IMR-90 (cell line): ENCODE results near the gene RAP1GAP2. TPM values are rescaled to one million over a fixed set of nuclear protein-coding genes. Genes with fewer than 3 reads are reported as not detected.

Experiments
- ATAC-seq: fragments of 200-7000 bp; cut with Tn5 transposase; 2 replicates; pipeline ENCODE4 v1.9.1; 2020; ENCODE audit warnings: low read depth, mild to moderate bottlenecking, moderate library complexity
- BruUV-seq: library from RNA; stranded (reverse); fragments of 400-500 nt; replicated peaks from 2 replicates; lab custom pipeline; 2021; lab: Mats Ljungman, UMichigan
- CTCF ChIA-PET: fragments of 300-600 bp; formaldehyde crosslinking; extraction: SDS; loops from one replicate; lab custom pipeline; 2021; ENCODE audit warnings: antibody characterized with exemption; lab: Yijun Ruan, JAX
- POLR2A ChIA-PET: fragments of 300-600 bp; sonication (Branson Sonifier 250); formaldehyde crosslinking; loops from one replicate; lab custom pipeline; 2022; ENCODE audit warnings: antibody characterized with exemption; ENCODE audit not compliant: unreplicated experiment; lab: Charles Lee
- DNase-seq: peaks from one replicate; pipeline ENCODE4 v3.0.0; 2013
- H2AFZ ChIP-seq: replicated peaks from 2 replicates; pipeline ENCODE3; 2013; ENCODE audit warnings: low read length, mild to moderate bottlenecking; ENCODE audit not compliant: poor library complexity
- H2AK5ac ChIP-seq: 2 replicates; pipeline ENCODE4 v1.6.1; 2013; ENCODE audit warnings: low read depth, low read length, inconsistent platforms
- H2AK9ac ChIP-seq: replicated peaks from 2 replicates; pipeline ENCODE3; 2013; ENCODE audit warnings: mild to moderate bottlenecking, low read depth, low read length, moderate library complexity; ENCODE audit not compliant: poor library complexity
- H2BK120ac ChIP-seq: 2 replicates; pipeline ENCODE4 v1.6.1; 2013; ENCODE audit warnings: low read depth, low read length, inconsistent platforms
- H2BK15ac ChIP-seq: 3 replicates; pipeline ENCODE4 v1.6.1; 2013; ENCODE audit warnings: low read depth, low read length, inconsistent platforms
- H2BK20ac ChIP-seq: 2 replicates; pipeline ENCODE4 v1.6.1; 2013; ENCODE audit warnings: low read depth, mild to moderate bottlenecking, inconsistent platforms, low read length, moderate library complexity
- H2BK5ac ChIP-seq: 2 replicates; pipeline ENCODE4 v1.6.1; 2013; ENCODE audit warnings: mild to moderate bottlenecking, low read depth, low read length, inconsistent platforms; ENCODE audit not compliant: poor library complexity, severe bottlenecking
- H3K14ac ChIP-seq: replicated peaks from 2 replicates; pipeline ENCODE4 v1.6.1; 2013; ENCODE audit warnings: low read depth, low read length, inconsistent platforms
- H3K18ac ChIP-seq: 2 replicates; pipeline ENCODE4 v1.6.1; 2013; ENCODE audit warnings: low read depth, low read length, control low read depth
- H3K23ac ChIP-seq: 2 replicates; pipeline ENCODE4 v1.6.1; 2013; ENCODE audit warnings: low read depth, low read length, inconsistent platforms
- H3K27ac ChIP-seq: 2 replicates; pipeline ENCODE4 v1.5.1; 2013; ENCODE audit warnings: mild to moderate bottlenecking, control low read depth, low read length; ENCODE audit not compliant: insufficient read depth
- H3K27me3 ChIP-seq: 2 replicates; pipeline ENCODE4 v1.6.1; 2013; ENCODE audit warnings: low read length; ENCODE audit not compliant: control insufficient read depth, insufficient read depth
- H3K36me3 ChIP-seq: 2 replicates; pipeline ENCODE4 v1.6.1; 2013; ENCODE audit warnings: low read length, mixed read lengths; ENCODE audit not compliant: control insufficient read depth, insufficient read depth
- H3K4ac ChIP-seq: 2 replicates; pipeline ENCODE4 v1.6.1; 2013; ENCODE audit warnings: low read depth, low read length, inconsistent platforms
- H3K4me1 ChIP-seq: 2 replicates; pipeline ENCODE4 v1.6.1; 2013; ENCODE audit warnings: low read length, mixed read lengths; ENCODE audit not compliant: control insufficient read depth, insufficient read depth
- H3K4me2 ChIP-seq: 2 replicates; pipeline ENCODE4 v1.6.1; 2013; ENCODE audit warnings: low read depth, mild to moderate bottlenecking, control low read depth, low read length, moderate library complexity
- H3K4me3 ChIP-seq: 2 replicates; pipeline ENCODE4 v1.5.1; 2013; ENCODE audit warnings: low read depth, mild to moderate bottlenecking, control low read depth, low read length, moderate library complexity; ENCODE audit not compliant: insufficient read depth
- H3K56ac ChIP-seq: 2 replicates; pipeline ENCODE4 v1.6.1; 2013; ENCODE audit warnings: low read length, inconsistent platforms; ENCODE audit not compliant: insufficient read depth; ENCODE audit errors: extremely low read depth
- H3K79me1 ChIP-seq, 2 experiments: 2 replicates each; pipeline ENCODE4 v1.6.1; 2013; ENCODE audit warnings: low read length in 2 of 2, inconsistent platforms in 1 of 2, low read depth in 1 of 2
- H3K9ac ChIP-seq: 2 replicates; pipeline ENCODE4 v1.6.1; 2013; ENCODE audit warnings: low read depth, low read length, control low read depth
- H3K9me1 ChIP-seq: 2 replicates; pipeline ENCODE4 v1.6.1; 2013; ENCODE audit warnings: low read length, inconsistent platforms; ENCODE audit not compliant: insufficient read depth
- H3K9me3 ChIP-seq: 2 replicates; pipeline ENCODE4 v1.6.1; 2013; ENCODE audit warnings: low read length; ENCODE audit not compliant: control insufficient read depth, insufficient read depth
- H4K20me1 ChIP-seq: 2 replicates; pipeline ENCODE4 v1.6.1; 2013; ENCODE audit warnings: low read length, inconsistent platforms; ENCODE audit not compliant: insufficient read depth
- H4K5ac ChIP-seq: 2 replicates; pipeline ENCODE4 v1.6.1; 2013; ENCODE audit warnings: mild to moderate bottlenecking, low read depth, low read length, control low read depth
- H4K8ac ChIP-seq, 2 experiments: 2 replicates each; pipeline ENCODE4 v1.6.1; 2013; ENCODE audit warnings: low read depth in 2 of 2, low read length in 2 of 2, control low read depth in 1 of 2, inconsistent platforms in 1 of 2
- H4K91ac ChIP-seq: 2 replicates; pipeline ENCODE4 v1.6.1; 2013; ENCODE audit warnings: low read depth, low read length, inconsistent platforms; ENCODE audit not compliant: insufficient read depth
- BHLHE40 ChIP-seq: fragments of 150-350 bp; IDR thresholded peaks from 2 replicates; pipeline ENCODE4 v1.6.1; 2016; ENCODE audit warnings: mild to moderate bottlenecking, low read depth, low read length
- CEBPB ChIP-seq: IDR thresholded peaks from 2 replicates; pipeline ENCODE4 v1.6.1; 2012; ENCODE audit warnings: low read depth, low read length, improper control_type of control experiment
- CHD1 ChIP-seq: IDR thresholded peaks from 2 replicates; pipeline ENCODE4 v1.6.1; 2012; ENCODE audit warnings: low read depth, low read length, improper control_type of control experiment
- FOS ChIP-seq: fragments of 150-350 bp; IDR thresholded peaks from 2 replicates; pipeline ENCODE4 v1.6.1; 2016; ENCODE audit warnings: low read depth, low read length
- MAFK ChIP-seq: IDR thresholded peaks from 2 replicates; pipeline ENCODE4 v1.6.1; 2012; ENCODE audit warnings: low read depth, low read length, improper control_type of control experiment
- MAZ ChIP-seq: IDR thresholded peaks from 2 replicates; pipeline ENCODE4 v1.6.1; 2012; ENCODE audit warnings: low read depth, mild to moderate bottlenecking, low read length, improper control_type of control experiment, moderate library complexity, borderline replicate concordance
- MXI1 ChIP-seq: IDR thresholded peaks from 2 replicates; pipeline ENCODE4 v1.6.1; 2012; ENCODE audit warnings: low read depth, mild to moderate bottlenecking, low read length, moderate library complexity, borderline replicate concordance
- NFE2L2 ChIP-seq: fragments of 150-350 bp; IDR thresholded peaks from 2 replicates; pipeline ENCODE4 v1.6.1; 2016; ENCODE audit warnings: low read depth, mild to moderate bottlenecking, low read length
- POLR2A ChIP-seq: IDR thresholded peaks from 2 replicates; pipeline ENCODE4 v1.6.1; 2012; ENCODE audit warnings: mild to moderate bottlenecking, low read depth, low read length
- RAD21 ChIP-seq: IDR thresholded peaks from 2 replicates; pipeline ENCODE4 v1.6.1; 2012; ENCODE audit warnings: low read length, improper control_type of control experiment
- RCOR1 ChIP-seq: IDR thresholded peaks from 2 replicates; pipeline ENCODE4 v1.6.1; 2012; ENCODE audit warnings: mild to moderate bottlenecking, low read length, improper control_type of control experiment; ENCODE audit not compliant: insufficient replicate concordance
- RFX5 ChIP-seq: IDR thresholded peaks from 2 replicates; pipeline ENCODE4 v1.8.0; 2012; ENCODE audit warnings: low read depth, mild to moderate bottlenecking, low read length, moderate library complexity
- SMC3 ChIP-seq: fragments of 150-350 bp; IDR thresholded peaks from 2 replicates; pipeline ENCODE4 v1.6.1; 2016; ENCODE audit warnings: low read depth, mild to moderate bottlenecking, antibody characterized with exemption, low read length, moderate library complexity
- USF2 ChIP-seq: fragments of 150-350 bp; IDR thresholded peaks from 2 replicates; pipeline ENCODE4 v1.6.1; 2017; ENCODE audit warnings: mild to moderate bottlenecking, antibody characterized with exemption, low read length, low read depth
- WGBS, 2 experiments: methylation state at CpG; one replicate each; pipeline versions ENCODE4 v1.1.5 to v1.1.7; 2013; ENCODE audit warnings: missing lambda C conversion rate in 2 of 2; ENCODE audit not compliant: insufficient read length in 1 of 2; ENCODE audit errors: extremely low coverage in 2 of 2; 5-methylcytosine and 5-hydroxymethylcytosine counted together
- dilution Hi-C: fragments of 300-500 bp; cut with HindIII; formaldehyde crosslinking; loops from one replicate; pipeline ENCODE4 v1.14.3; 2018; ENCODE audit warnings: low sequenced_read_pairs; ENCODE audit not compliant: unreplicated experiment
- in situ Hi-C: fragments of 300-500 bp; cut with MboI; formaldehyde crosslinking; loops from 3 replicates; pipeline ENCODE4 v1.14.3; 2019; ENCODE audit warnings: low sequenced_read_pairs, inconsistent platforms, mixed read lengths
- intact Hi-C: fragments of 100-400 bp; cut with micrococcal nuclease; formaldehyde crosslinking; loops from 2 replicates; pipeline ENCODE4 v1.10.0; 2022
- polyA plus RNA-seq, 3 experiments: library from polyadenylated mRNA; depleted of rRNA; stranded (reverse); fragments of >200 nt; gene quantifications; 2 replicates each; pipeline ENCODE4 v1.2.3, GENCODE V29; 2012; ENCODE audit warnings: low replicate concordance in 1 of 3
- total RNA-seq: library from RNA; depleted of rRNA; stranded (reverse); fragments of >200 nt; gene quantifications from 2 replicates; pipeline ENCODE4 v1.2.3, GENCODE V29; 2012
- TF ChIP-seq, protein P1 (sequence below): fragments of 150-350 bp; IDR thresholded peaks from 2 replicates; pipeline ENCODE4 v1.6.1; 2016; ENCODE audit warnings: low read depth, mild to moderate bottlenecking, low read length, moderate library complexity, borderline replicate concordance
- TF ChIP-seq, protein P2 (sequence below): conservative IDR thresholded peaks from 2 replicates; pipeline ENCODE4 v1.5.1; 2012; ENCODE audit warnings: mild to moderate bottlenecking, low read depth, low read length, improper control_type of control experiment

RAP1GAP2 gene
- total and polyA plus RNA-seq, 2 of the 4 experiments (the other 2 are of a cell fraction), result 5.7 to 7.5 TPM

DNA sequence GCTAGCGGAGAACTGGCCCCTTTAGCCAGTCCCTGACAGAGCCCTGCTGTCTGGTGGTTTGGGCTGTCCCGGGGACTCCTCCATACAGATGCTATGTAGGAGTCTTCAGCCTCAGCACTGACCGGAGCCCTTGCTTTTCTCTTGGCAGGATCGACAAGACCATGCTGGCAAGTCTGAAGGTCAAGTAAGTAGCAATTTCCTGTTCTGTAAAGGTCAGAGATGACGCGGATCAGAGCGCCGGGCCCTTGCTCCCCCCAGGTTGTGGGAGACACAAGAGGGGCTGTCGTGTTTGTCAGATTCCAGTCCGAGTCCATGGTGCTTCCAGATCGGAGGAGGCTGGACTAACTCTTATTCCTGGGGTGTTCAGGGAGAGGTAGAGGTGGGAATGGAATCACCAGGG lies 4.1 kb downstream of the RAP1GAP2 start:
- in situ Hi-C loops, result no loop called here

More for the DNA sequence above, 4.1 kb downstream of the RAP1GAP2 start:
- H3K9me3 ChIP-seq, result 0 out of 2 replicates have a peak, but pooled peaks cover 2% of the 10 kb centered on the region
- H4K5ac ChIP-seq, result no peak overlapping the region
- no peak overlapping the region for H3K18ac ChIP-seq
- H3K9ac ChIP-seq, result no peak overlapping the region
- H3K4me2 ChIP-seq, result no peak overlapping the region
- H2BK20ac ChIP-seq, result no peak overlapping the region
- H4K8ac ChIP-seq, result no peak overlapping the region
- no peak overlapping the region for H2AK9ac ChIP-seq
- dilution Hi-C loops, result no loop called here
- CTCF ChIA-PET, result no interaction called here
- H3K23ac ChIP-seq, result no peak overlapping the region
- H4K91ac ChIP-seq, result no peak overlapping the region
- WGBS, 2 experiments, result no CpG with 5 or more reads among the region's 11 CpGs
- POLR2A ChIA-PET, result no interaction called here
- H3K56ac ChIP-seq, result no peak overlapping the region
- H2BK15ac ChIP-seq, result no peak overlapping the region
- no peak overlapping the region for H2AK5ac ChIP-seq
- ATAC-seq (no peak), DNase-seq (no peak)
- no peaks in the 10 kb centered on the region for H3K79me1 ChIP-seq
- TF ChIP-seq CHD1 (no peak), POLR2A (no peak), RAD21 (no peak), MAZ (no peak), BHLHE40 (no peak), MXI1 (no peak), NFE2L2 (no peak), FOS (no peak), SMC3 (no peak), RCOR1 (no peak), RFX5 (no peak), USF2 (no peak), CEBPB (no peak), MAFK (no peak)
- TF ChIP-seq, protein P1, sequence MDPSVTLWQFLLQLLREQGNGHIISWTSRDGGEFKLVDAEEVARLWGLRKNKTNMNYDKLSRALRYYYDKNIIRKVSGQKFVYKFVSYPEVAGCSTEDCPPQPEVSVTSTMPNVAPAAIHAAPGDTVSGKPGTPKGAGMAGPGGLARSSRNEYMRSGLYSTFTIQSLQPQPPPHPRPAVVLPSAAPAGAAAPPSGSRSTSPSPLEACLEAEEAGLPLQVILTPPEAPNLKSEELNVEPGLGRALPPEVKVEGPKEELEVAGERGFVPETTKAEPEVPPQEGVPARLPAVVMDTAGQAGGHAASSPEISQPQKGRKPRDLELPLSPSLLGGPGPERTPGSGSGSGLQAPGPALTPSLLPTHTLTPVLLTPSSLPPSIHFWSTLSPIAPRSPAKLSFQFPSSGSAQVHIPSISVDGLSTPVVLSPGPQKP, result no peak
- TF ChIP-seq, protein P2, sequence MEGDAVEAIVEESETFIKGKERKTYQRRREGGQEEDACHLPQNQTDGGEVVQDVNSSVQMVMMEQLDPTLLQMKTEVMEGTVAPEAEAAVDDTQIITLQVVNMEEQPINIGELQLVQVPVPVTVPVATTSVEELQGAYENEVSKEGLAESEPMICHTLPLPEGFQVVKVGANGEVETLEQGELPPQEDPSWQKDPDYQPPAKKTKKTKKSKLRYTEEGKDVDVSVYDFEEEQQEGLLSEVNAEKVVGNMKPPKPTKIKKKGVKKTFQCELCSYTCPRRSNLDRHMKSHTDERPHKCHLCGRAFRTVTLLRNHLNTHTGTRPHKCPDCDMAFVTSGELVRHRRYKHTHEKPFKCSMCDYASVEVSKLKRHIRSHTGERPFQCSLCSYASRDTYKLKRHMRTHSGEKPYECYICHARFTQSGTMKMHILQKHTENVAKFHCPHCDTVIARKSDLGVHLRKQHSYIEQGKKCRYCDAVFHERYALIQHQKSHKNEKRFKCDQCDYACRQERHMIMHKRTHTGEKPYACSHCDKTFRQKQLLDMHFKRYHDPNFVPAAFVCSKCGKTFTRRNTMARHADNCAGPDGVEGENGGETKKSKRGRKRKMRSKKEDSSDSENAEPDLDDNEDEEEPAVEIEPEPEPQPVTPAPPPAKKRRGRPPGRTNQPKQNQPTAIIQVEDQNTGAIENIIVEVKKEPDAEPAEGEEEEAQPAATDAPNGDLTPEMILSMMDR, result no peak
- no peaks in the 10 kb centered on the region for H3K9me1 ChIP-seq
- BruUV-seq, result no TSS peak
- H3K14ac ChIP-seq, result no peak overlapping the region
- H2AFZ ChIP-seq, result no peak overlapping the region
- intact Hi-C loops, result no loop called here
- H3K27me3 ChIP-seq, result peaks cover 15% of the 10 kb centered on the region; the same call in 1 of the 2 replicates
- no peaks in the 10 kb centered on the region for H3K36me3 ChIP-seq
- no peak overlapping the region for H3K4ac ChIP-seq
- no peak overlapping the region for H2BK120ac ChIP-seq
- H3K4me3 ChIP-seq, result no peak overlapping the region
- no peak overlapping the region for H2BK5ac ChIP-seq
- no peaks in the 10 kb centered on the region for H3K4me1 ChIP-seq
- H4K20me1 ChIP-seq, result no peaks in the 10 kb centered on the region; the same call in 1 of the 2 replicates
- H3K27ac ChIP-seq, result no peak overlapping the region
